A549 (cell line): Measurements from ENCODE around the gene TMEM9.

ENCODE experiments used
- CTCF ChIP-seq: fragments of >200 bp; sonication (Bioruptor Twin); formaldehyde crosslinking; IDR thresholded peaks from 3 replicates; pipeline ENCODE4 v1.5.1; 2016
- RAD21 ChIP-seq, 2 experiments: fragments of >200 bp in 1 of 2; sonication (Bioruptor Twin) in 1 of 2; formaldehyde crosslinking in 1 of 2; IDR thresholded peaks in 1 of 2; conservative IDR thresholded peaks in 1 of 2; 2 replicates in 1 of 2; 3 replicates in 1 of 2; pipeline ENCODE4 v1.6.1; 2012 to 2018; ENCODE audit warnings: inconsistent platforms in 1 of 2
- RFX5 ChIP-seq: fragments of 450-650 bp; IDR thresholded peaks from 2 replicates; pipeline ENCODE4 v1.7.1; 2014; ENCODE audit warnings: antibody characterized with exemption, mild to moderate bottlenecking, moderate library complexity

DNA sequence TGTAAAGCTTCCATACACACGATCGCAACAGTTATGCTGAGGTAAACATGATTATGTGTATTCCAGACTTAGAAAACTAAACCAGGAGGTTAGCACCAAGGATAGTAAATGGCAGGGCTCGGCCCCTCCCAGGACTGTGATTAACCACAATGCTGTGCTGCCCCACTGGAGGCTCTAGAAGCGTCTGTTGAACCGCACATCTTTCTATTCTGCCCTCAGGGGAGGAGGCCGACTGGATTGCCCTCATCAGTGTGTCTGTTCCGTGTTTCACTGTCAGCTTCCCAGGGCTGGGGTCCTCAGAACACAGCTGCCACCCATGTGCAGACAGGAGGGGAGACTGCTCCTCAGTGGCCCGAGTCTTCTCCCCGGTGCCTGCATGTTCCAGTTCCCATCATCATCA lies 14.5 kb downstream of the TMEM9 start:
- TF ChIP-seq CTCF, result no peak
- TF ChIP-seq RFX5, result no peak
- no peak for TF ChIP-seq RAD21 (conservative IDR thresholded peaks at IDR 0.05 in 1 of 2, IDR thresholded peaks at IDR 0.05 in 1 of 2)
